ENCODE measurements around the gene CCDC12. TPM values are rescaled to one million over a fixed set of nuclear protein-coding genes. Genes with fewer than 3 reads are reported as not detected.

CCDC12 gene
- total and polyA plus RNA-seq, 11 donors, result 27.1 to 120 (median 34.4) TPM

DNA sequence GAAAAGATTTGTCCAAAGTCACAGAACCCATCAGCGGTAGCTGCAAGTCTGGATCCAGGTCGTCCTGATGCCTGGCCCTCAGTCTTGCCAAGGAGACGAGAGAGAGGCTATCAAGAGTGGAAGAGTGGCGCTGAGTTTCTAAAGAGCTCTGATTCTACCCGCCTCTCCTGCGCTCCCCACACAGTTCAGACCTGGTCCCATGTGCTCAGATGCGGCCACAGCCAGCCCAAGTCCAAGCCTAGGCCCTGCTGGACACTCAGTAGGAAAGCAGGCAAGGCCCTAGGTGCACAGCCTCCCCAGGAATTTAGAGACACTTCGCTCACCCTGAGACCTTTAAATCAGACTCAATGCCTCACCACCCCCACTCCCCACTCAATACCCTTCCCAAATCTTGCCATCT is 32.4 kb downstream of the CCDC12 start:
- H3K4me3 ChIP-seq, result no peak overlapping the region
- H3K36me3 ChIP-seq, result peaks cover 0 to 23% (median 14%) of the 10 kb centered on the region in 9 donors
- WGBS, 4 donors, result 55 to 76% (median 72%) methylated on average over 8 of the region's 8 CpGs
- TF ChIP-seq POLR2A (IDR thresholded peaks at IDR 0.05), result no peak
- TF ChIP-seq, protein P1, sequence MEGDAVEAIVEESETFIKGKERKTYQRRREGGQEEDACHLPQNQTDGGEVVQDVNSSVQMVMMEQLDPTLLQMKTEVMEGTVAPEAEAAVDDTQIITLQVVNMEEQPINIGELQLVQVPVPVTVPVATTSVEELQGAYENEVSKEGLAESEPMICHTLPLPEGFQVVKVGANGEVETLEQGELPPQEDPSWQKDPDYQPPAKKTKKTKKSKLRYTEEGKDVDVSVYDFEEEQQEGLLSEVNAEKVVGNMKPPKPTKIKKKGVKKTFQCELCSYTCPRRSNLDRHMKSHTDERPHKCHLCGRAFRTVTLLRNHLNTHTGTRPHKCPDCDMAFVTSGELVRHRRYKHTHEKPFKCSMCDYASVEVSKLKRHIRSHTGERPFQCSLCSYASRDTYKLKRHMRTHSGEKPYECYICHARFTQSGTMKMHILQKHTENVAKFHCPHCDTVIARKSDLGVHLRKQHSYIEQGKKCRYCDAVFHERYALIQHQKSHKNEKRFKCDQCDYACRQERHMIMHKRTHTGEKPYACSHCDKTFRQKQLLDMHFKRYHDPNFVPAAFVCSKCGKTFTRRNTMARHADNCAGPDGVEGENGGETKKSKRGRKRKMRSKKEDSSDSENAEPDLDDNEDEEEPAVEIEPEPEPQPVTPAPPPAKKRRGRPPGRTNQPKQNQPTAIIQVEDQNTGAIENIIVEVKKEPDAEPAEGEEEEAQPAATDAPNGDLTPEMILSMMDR (IDR thresholded peaks at IDR 0.05), result no peak
- ATAC-seq (peak in 2 of 4 donors; percentile 3 to 21), DNase-seq (peak in 1 of 5 donors; percentile 34)
- peaks cover 12 to 82% (median 70%) of the 10 kb centered on the region in 12 donors for H3K4me1 ChIP-seq
- H3K27me3 ChIP-seq, result no peaks in the 10 kb centered on the region
- peak overlapping the region; percentile 71 to 93 (median 78) for H3K27ac ChIP-seq
- H3K9me3 ChIP-seq, result no peaks in the 10 kb centered on the region
- intact Hi-C loops (cut with DNase I), result no loop called here

DNA sequence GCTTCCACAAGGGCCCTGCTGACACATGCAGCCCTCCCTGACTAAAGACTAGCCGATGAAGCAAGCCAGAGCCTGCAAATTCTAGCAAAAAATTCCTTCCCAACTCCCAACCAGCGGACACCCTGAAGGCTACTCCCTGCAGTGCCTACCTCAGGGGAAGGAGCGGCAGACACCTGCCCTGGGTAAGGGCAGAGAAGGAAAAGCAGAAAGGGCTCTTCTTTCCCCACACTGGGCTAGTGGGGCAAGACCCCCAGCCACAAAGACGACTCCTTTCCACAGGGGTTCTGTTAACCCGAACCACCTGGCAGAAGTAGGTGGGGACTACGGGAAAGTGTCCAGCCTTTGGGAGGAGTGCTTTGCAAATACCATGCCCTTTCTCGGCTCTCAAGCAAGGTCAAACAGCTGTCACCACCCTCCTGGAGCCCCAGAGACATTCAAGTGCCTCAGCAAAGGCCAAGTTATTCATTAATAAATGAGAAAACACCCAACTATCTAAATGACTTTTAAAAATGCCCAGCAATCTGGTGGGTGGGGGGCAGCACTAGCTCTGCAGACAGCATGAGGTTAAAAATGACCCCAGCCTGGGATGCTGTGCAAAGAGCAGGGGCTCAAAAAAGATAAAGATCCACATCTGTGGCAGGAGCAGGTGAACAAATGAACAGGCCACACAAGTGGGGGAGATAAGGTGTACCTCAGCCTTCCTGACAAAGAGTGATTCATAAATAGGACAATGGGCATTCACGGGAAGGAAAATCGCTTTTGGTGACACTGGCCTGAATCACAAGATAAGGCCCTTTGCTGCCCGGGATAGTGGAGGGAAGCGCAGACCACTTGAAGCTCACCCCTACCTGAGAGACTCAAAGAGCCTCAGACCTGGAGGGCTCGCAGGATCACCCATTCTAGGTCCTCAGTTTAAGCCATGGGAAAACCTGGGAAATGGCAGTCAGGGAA is 33.0 kb downstream of the CCDC12 start:
- ATAC-seq, result peak; percentile 38 to 50 (median 46)
- intact Hi-C loops (cut with DNase I), result no loop called here
- H3K4me1 ChIP-seq, result peaks cover 8 to 82% (median 69%) of the 10 kb centered on the region in 12 donors
- peak overlapping the region; percentile 71 to 93 (median 78) for H3K27ac ChIP-seq
- no peak for TF ChIP-seq POLR2A (IDR thresholded peaks at IDR 0.05)
- H3K9me3 ChIP-seq, result no peaks in the 10 kb centered on the region
- 46 to 61% (median 54%) methylated on average over 12 of the region's 12 CpGs for WGBS, 4 donors
- H3K27me3 ChIP-seq, result no peaks in the 10 kb centered on the region
- DNase-seq, result peak in 4 of 5 donors; percentile 37 to 68 (median 58)
- H3K4me3 ChIP-seq, result peak overlapping the region in 2 of 12 donors; percentile 15 to 20
- peaks cover 0 to 29% (median 18%) of the 10 kb centered on the region in 9 donors for H3K36me3 ChIP-seq

DNA sequence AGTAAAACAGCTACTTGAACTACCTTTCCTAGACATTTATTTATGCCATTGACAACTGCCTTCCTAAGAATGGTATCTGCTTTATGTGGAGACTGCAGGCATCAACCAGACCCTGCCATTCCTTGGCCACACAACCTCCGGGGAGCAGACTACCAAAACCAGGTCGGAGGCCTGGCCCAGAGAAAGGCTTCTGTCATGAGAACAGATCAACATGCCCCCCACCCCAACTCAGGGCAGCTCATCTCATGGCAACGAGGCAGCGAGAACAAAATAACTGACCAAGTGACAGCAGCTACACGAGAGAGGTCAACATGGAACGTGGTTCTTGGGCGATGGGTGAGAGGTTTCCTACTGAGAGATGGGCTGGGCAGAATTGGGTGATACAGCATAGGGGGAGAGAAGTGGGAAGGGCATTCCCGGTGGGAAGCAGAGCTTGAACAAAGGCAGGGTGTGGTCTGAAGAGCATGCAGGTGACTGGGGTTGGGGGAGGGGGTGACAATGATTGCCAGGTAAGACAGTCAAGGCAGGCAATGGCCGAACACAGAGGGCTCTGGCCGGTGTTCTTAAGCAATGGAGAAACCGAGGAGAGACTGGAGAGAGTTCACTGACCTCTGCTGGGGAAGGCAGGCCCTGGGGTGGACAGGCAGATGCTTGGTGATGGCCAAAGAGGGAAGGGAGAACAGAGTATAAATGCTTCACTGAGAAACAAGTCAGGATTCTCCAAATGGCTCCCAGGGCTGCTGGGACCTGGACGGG is 33.9 kb downstream of the CCDC12 start:
- no peaks in the 10 kb centered on the region for H3K9me3 ChIP-seq
- H3K27ac ChIP-seq, result peak overlapping the region; percentile 43 to 93 (median 78)
- TF ChIP-seq POLR2A (IDR thresholded peaks at IDR 0.05), result no peak
- TF ChIP-seq, protein P1 (IDR thresholded peaks at IDR 0.05), result no peak
- H3K27me3 ChIP-seq, result no peaks in the 10 kb centered on the region
- ATAC-seq, result no peak
- intact Hi-C loops (cut with DNase I), result no loop called here
- WGBS, 4 donors, result 77 to 85% (median 82%) methylated on average over 12 of the region's 12 CpGs
- H3K36me3 ChIP-seq, result peaks cover 0 to 37% (median 18%) of the 10 kb centered on the region in 9 donors
- peak overlapping the region in 1 of 12 donors; percentile 20 for H3K4me3 ChIP-seq
- peak in 1 of 5 donors; percentile 21 for DNase-seq
- H3K4me1 ChIP-seq, result peaks cover 2 to 82% (median 66%) of the 10 kb centered on the region in 12 donors

DNA sequence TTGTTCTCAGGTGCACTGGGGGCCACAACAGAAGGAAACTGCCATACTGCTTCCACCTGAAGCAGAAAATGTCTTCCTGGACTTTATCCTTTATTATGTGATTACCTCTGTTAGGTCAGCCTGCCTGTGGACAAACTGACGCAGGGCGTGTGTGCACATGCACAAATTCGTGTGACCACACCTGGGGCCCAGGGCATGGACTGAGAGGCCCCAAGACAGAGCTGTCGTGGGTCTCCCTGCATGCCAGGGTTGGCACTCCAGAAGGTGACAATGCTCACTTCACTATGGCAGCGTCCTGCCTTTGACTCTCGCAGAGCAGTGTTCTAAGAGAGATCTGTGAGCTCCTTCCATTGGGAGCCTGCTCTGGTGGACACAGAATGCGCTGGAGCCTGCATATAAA is 34.5 kb downstream of the CCDC12 start:
- intact Hi-C loops (cut with DNase I), result no loop called here
- H3K4me3 ChIP-seq, result no peak overlapping the region
- H3K4me1 ChIP-seq, result peaks cover 0 to 82% (median 64%) of the 10 kb centered on the region in 12 donors
- TF ChIP-seq POLR2A (IDR thresholded peaks at IDR 0.05), result no peak
- TF ChIP-seq, protein P1 (IDR thresholded peaks at IDR 0.05), result no peak
- no peaks in the 10 kb centered on the region for H3K27me3 ChIP-seq
- no peak for ATAC-seq
- no peaks in the 10 kb centered on the region for H3K9me3 ChIP-seq
- WGBS, 4 donors, result 84 to 90% (median 88%) methylated on average over 7 of the region's 7 CpGs
- peaks cover 0 to 42% (median 22%) of the 10 kb centered on the region in 9 donors for H3K36me3 ChIP-seq
- peak in 1 of 5 donors; percentile 21 for DNase-seq
- H3K27ac ChIP-seq, result peak overlapping the region in 5 of 12 donors; percentile 11 to 87 (median 82)
